Subcutaneous abdominal adipose tissue (tissue), 5 donors: Measurements from ENCODE around the gene ARID5B.

Experiments
- H3K27ac ChIP-seq: one replicate; pipeline ENCODE4 v1.7.0; 2013; ENCODE audit warnings: low read depth, mild to moderate bottlenecking, inconsistent platforms, low read length, moderate library complexity
- H3K27me3 ChIP-seq, 5 donors: one replicate each; pipeline ENCODE4 v1.7.0; 2013; ENCODE audit warnings: low read length in 5 of 5, inconsistent platforms in 1 of 5; ENCODE audit not compliant: control insufficient read depth in 5 of 5, insufficient read depth in 4 of 5
- H3K36me3 ChIP-seq, 5 donors: one replicate each; pipeline ENCODE4 v1.7.0; 2013; ENCODE audit warnings: low read length in 5 of 5; ENCODE audit not compliant: control insufficient read depth in 5 of 5, insufficient read depth in 5 of 5
- H3K4me1 ChIP-seq, 5 donors: one replicate each; pipeline ENCODE4 v1.7.0; 2013; ENCODE audit warnings: low read length in 5 of 5, mild to moderate bottlenecking in 3 of 5, moderate library complexity in 1 of 5; ENCODE audit not compliant: control insufficient read depth in 5 of 5, insufficient read depth in 5 of 5
- H3K4me3 ChIP-seq, 5 donors: one replicate each; pipeline ENCODE4 v1.7.0; 2013; ENCODE audit warnings: low read length in 5 of 5, low read depth in 1 of 5
- H3K9ac ChIP-seq, 5 donors: one replicate each; pipeline ENCODE4 v1.7.0; 2013; ENCODE audit warnings: low read length in 5 of 5, mild to moderate bottlenecking in 4 of 5, moderate library complexity in 3 of 5
- H3K9me3 ChIP-seq, 5 donors: one replicate each; pipeline ENCODE4 v1.7.0; 2013; ENCODE audit warnings: low read length in 5 of 5; ENCODE audit not compliant: control insufficient read depth in 5 of 5
- donor health status: healthy.
- donor health status: healthy.
- donor health status: healthy.
- donor health status: healthy.
- donor health status: healthy.

ARID5B gene

GRCh38 chr10:62058476-62058875 lies 157.0 kb downstream of the ARID5B start:
- peak overlapping the region in 4 of 5 donors; percentile 11 to 53 (median 32) for H3K4me3 ChIP-seq
- no peaks in the 10 kb centered on the region for H3K27me3 ChIP-seq
- H3K9ac ChIP-seq = peak overlapping the region in 3 of 5 donors; percentile 53 to 76 (median 67)
- peaks cover 13 to 87% (median 75%) of the 10 kb centered on the region in 5 donors for H3K4me1 ChIP-seq
- no peaks in the 10 kb centered on the region for H3K9me3 ChIP-seq
- H3K27ac ChIP-seq = peak overlapping the region; percentile 98
- H3K36me3 ChIP-seq = peaks cover 5 to 61% (median 28%) of the 10 kb centered on the region in 5 donors

- Histone ChIP-seq H3K4me1 (peaks cover 14 to 87% (median 75%) of the 10 kb centered on the region in 5 donors), H3K27ac (peak overlapping the region; percentile 98), H3K36me3 (peaks cover 5 to 63% (median 27%) of the 10 kb centered on the region in 5 donors)
Observed at GRCh38 chr10:62058896-62059216, 157.4 kb downstream of the ARID5B start.

GRCh38 chr10:62059217-62059920 lies 157.9 kb downstream of the ARID5B start:
- peaks cover 17 to 87% (median 74%) of the 10 kb centered on the region in 5 donors for H3K4me1 ChIP-seq
- H3K4me3 ChIP-seq = peak overlapping the region in 1 of 5 donors; percentile 37
- no peaks in the 10 kb centered on the region for H3K27me3 ChIP-seq

More at GRCh38 chr10:62058896-62059216, 157.4 kb downstream of the ARID5B start:
- H3K4me3 ChIP-seq = peak overlapping the region in 3 of 5 donors; percentile 11 to 53 (median 37)
- H3K9me3 ChIP-seq = no peaks in the 10 kb centered on the region
- H3K9ac ChIP-seq = peak overlapping the region in 3 of 5 donors; percentile 53 to 76 (median 67)
- no peaks in the 10 kb centered on the region for H3K27me3 ChIP-seq

GRCh38 chr10:62062028-62062427 lies 160.5 kb downstream of the ARID5B start:
- Histone ChIP-seq H3K27me3 (no peaks in the 10 kb centered on the region), H3K36me3 (peaks cover 15 to 54% (median 40%) of the 10 kb centered on the region in 5 donors), H3K9me3 (no peaks in the 10 kb centered on the region), H3K9ac (no peak overlapping the region), H3K4me3 (no peak overlapping the region), H3K27ac (peak overlapping the region; percentile 98), H3K4me1 (peaks cover 17 to 64% (median 53%) of the 10 kb centered on the region in 5 donors)

More at GRCh38 chr10:62059217-62059920, 157.9 kb downstream of the ARID5B start:
- H3K9me3 ChIP-seq = no peaks in the 10 kb centered on the region
- peak overlapping the region; percentile 98 for H3K27ac ChIP-seq
- H3K9ac ChIP-seq = peak overlapping the region in 2 of 5 donors; percentile 53 to 76
- H3K36me3 ChIP-seq = peaks cover 5 to 60% (median 26%) of the 10 kb centered on the region in 5 donors

- H3K9me3 ChIP-seq = no peaks in the 10 kb centered on the region
- no peaks in the 10 kb centered on the region for H3K27me3 ChIP-seq
- peak overlapping the region; percentile 98 for H3K27ac ChIP-seq
- peaks cover 15 to 64% (median 53%) of the 10 kb centered on the region in 5 donors for H3K4me1 ChIP-seq
- no peak overlapping the region for H3K4me3 ChIP-seq
- H3K9ac ChIP-seq = no peak overlapping the region
- H3K36me3 ChIP-seq = peaks cover 21 to 60% (median 44%) of the 10 kb centered on the region in 5 donors
Observed at GRCh38 chr10:62062752-62063512, 161.4 kb downstream of the ARID5B start.

- Histone ChIP-seq H3K27ac (peak overlapping the region; percentile 98), H3K9me3 (no peaks in the 10 kb centered on the region), H3K4me3 (no peak overlapping the region), H3K27me3 (no peaks in the 10 kb centered on the region), H3K36me3 (peaks cover 21 to 51% (median 39%) of the 10 kb centered on the region in 5 donors), H3K4me1 (peaks cover 12 to 57% (median 51%) of the 10 kb centered on the region in 5 donors), H3K9ac (peak overlapping the region in 1 of 5 donors; percentile 77)
Observed at GRCh38 chr10:62063795-62064472, 162.4 kb downstream of the ARID5B start.

- peaks cover 36 to 61% (median 43%) of the 10 kb centered on the region in 5 donors for H3K36me3 ChIP-seq
- H3K4me1 ChIP-seq = peaks cover 4 to 51% (median 36%) of the 10 kb centered on the region in 5 donors
- H3K9me3 ChIP-seq = no peaks in the 10 kb centered on the region
- H3K9ac ChIP-seq = peak overlapping the region in 1 of 5 donors; percentile 54
- H3K27me3 ChIP-seq = no peaks in the 10 kb centered on the region
- no peak overlapping the region for H3K4me3 ChIP-seq
- H3K27ac ChIP-seq = no peak overlapping the region
Observed at GRCh38 chr10:62067560-62067959, 166.1 kb downstream of the ARID5B start.

- Histone ChIP-seq H3K4me3 (no peak overlapping the region), H3K4me1 (peaks cover 4 to 51% (median 36%) of the 10 kb centered on the region in 5 donors)
Observed at GRCh38 chr10:62068464-62068863, 167.0 kb downstream of the ARID5B start.

GRCh38 chr10:62069452-62070178 lies 168.1 kb downstream of the ARID5B start:
- no peaks in the 10 kb centered on the region for H3K9me3 ChIP-seq
- peak overlapping the region; percentile 7 for H3K27ac ChIP-seq
- peaks cover 0 to 43% (median 26%) of the 10 kb centered on the region in 5 donors for H3K4me1 ChIP-seq
- H3K9ac ChIP-seq = peak overlapping the region in 1 of 5 donors; percentile 25
- no peak overlapping the region for H3K4me3 ChIP-seq
- H3K27me3 ChIP-seq = no peaks in the 10 kb centered on the region
- H3K36me3 ChIP-seq = peaks cover 39 to 73% (median 49%) of the 10 kb centered on the region in 5 donors

More at GRCh38 chr10:62068464-62068863, 167.0 kb downstream of the ARID5B start:
- H3K27me3 ChIP-seq = no peaks in the 10 kb centered on the region
- no peak overlapping the region for H3K27ac ChIP-seq
- H3K36me3 ChIP-seq = peaks cover 39 to 67% (median 43%) of the 10 kb centered on the region in 5 donors
- no peaks in the 10 kb centered on the region for H3K9me3 ChIP-seq
- H3K9ac ChIP-seq = peak overlapping the region in 1 of 5 donors; percentile 54
